OCI-LY3 (cell line): Measurements from ENCODE around the gene CTNNBL1.

ENCODE experiments used
- H2AFZ ChIP-seq: fragments of 200-600, 300-600 bp; shearing (Covaris generic); 2 replicates; pipeline ENCODE4 v1.6.0; 2014; ENCODE audit warnings: antibody characterized with exemption, low read depth, low read length
- H3K27ac ChIP-seq: fragments of 200-600, 300-600 bp; sonication (generic); 2 replicates; pipeline ENCODE4 v1.5.1; 2014; ENCODE audit warnings: mild to moderate bottlenecking, low read length, moderate library complexity, mixed read lengths
- H3K27me3 ChIP-seq: fragments of 200-600, 300-600 bp; sonication (generic); 2 replicates; pipeline ENCODE4 v1.6.1; 2014; ENCODE audit warnings: low read depth, low read length, mixed read lengths
- H3K36me3 ChIP-seq: fragments of 200-600, 300-600 bp; sonication (generic); replicated peaks from 2 replicates; pipeline ENCODE3; 2014; ENCODE audit warnings: low read depth, low read length, mixed read lengths
- H3K4me1 ChIP-seq: fragments of 300-600, 200-600 bp; sonication (generic); 2 replicates; pipeline ENCODE4 v1.6.1; 2014; ENCODE audit warnings: low read length, mixed read lengths
- H3K4me2 ChIP-seq: fragments of 200-600, 300-600 bp; sonication (generic); 2 replicates; pipeline ENCODE4 v1.6.1; 2014; ENCODE audit warnings: low read length, mixed read lengths
- H3K4me3 ChIP-seq: fragments of 300-600, 200-600 bp; sonication (generic); 2 replicates; pipeline ENCODE4 v1.5.1; 2014; ENCODE audit warnings: antibody characterized with exemption, mild to moderate bottlenecking, low read length, moderate library complexity
- H3K79me2 ChIP-seq: fragments of 300-600, 200-600 bp; shearing (Covaris generic); 2 replicates; pipeline ENCODE4 v1.6.1; 2014; ENCODE audit warnings: mild to moderate bottlenecking, low read length, mixed read lengths
- H3K9ac ChIP-seq: fragments of 300-600, 200-600 bp; shearing (Covaris generic); 2 replicates; pipeline ENCODE4 v1.6.0; 2014; ENCODE audit warnings: mild to moderate bottlenecking, low read length, moderate library complexity
- H3K9me3 ChIP-seq: fragments of 200-600, 300-600 bp; shearing (Covaris generic); 2 replicates; pipeline ENCODE4 v1.6.1; 2014; ENCODE audit warnings: low read length, mixed read lengths; ENCODE audit not compliant: insufficient read depth
- H4K20me1 ChIP-seq: fragments of 200-600, 300-600 bp; sonication (generic); 2 replicates; pipeline ENCODE4 v1.6.1; 2016; ENCODE audit warnings: low read length, mixed read lengths; ENCODE audit not compliant: insufficient read depth
- CTCF ChIP-seq: fragments of 200-600, 300-600 bp; sonication (generic); IDR thresholded peaks from 2 replicates; pipeline ENCODE4 v1.5.1; 2014; ENCODE audit warnings: antibody characterized with exemption, low read length, low read depth
- EZH2phosphoT487 ChIP-seq: fragments of 200-600 bp; shearing (Covaris generic); IDR thresholded peaks from 2 replicates; pipeline ENCODE4 v1.6.1; 2018; ENCODE audit warnings: antibody characterized with exemption, mixed run types, low read depth

CTNNBL1 gene

GRCh38 chr20:37741570-37741969 is 47.7 kb downstream of the CTNNBL1 start:
- no peak for TF ChIP-seq CTCF
- TF ChIP-seq EZH2phosphoT487, result no peak

GRCh38 chr20:37742131-37742530 is 48.3 kb downstream of the CTNNBL1 start:
- H3K9ac ChIP-seq, result no peak overlapping the region
- TF ChIP-seq EZH2phosphoT487 (no peak), CTCF (no peak)
- no peak overlapping the region for H3K4me2 ChIP-seq

More at GRCh38 chr20:37741570-37741969, 47.7 kb downstream of the CTNNBL1 start:
- Histone ChIP-seq H2AFZ (no peak overlapping the region), H3K27me3 (no peaks in the 10 kb centered on the region), H3K4me1 (peaks cover 20% of the 10 kb centered on the region), H4K20me1 (peaks cover 22% of the 10 kb centered on the region; the same call in 1 of the 2 replicates), H3K36me3 (peaks cover 44% of the 10 kb centered on the region), H3K79me2 (peaks cover 7% of the 10 kb centered on the region; the same call in 1 of the 2 replicates), H3K4me3 (no peak overlapping the region), H3K27ac (no peak overlapping the region), H3K4me2 (no peak overlapping the region), H3K9me3 (no peaks in the 10 kb centered on the region), H3K9ac (no peak overlapping the region)

GRCh38 chr20:37744347-37744746 is 50.5 kb downstream of the CTNNBL1 start:
- Histone ChIP-seq H3K4me2 (no peak overlapping the region), H3K4me3 (no peak overlapping the region), H4K20me1 (peaks cover 23% of the 10 kb centered on the region; the same call in 1 of the 2 replicates), H3K4me1 (peaks cover 13% of the 10 kb centered on the region), H3K27me3 (no peaks in the 10 kb centered on the region), H3K9me3 (no peaks in the 10 kb centered on the region), H3K36me3 (peaks cover 41% of the 10 kb centered on the region), H3K27ac (no peak overlapping the region), H3K79me2 (peaks cover 7% of the 10 kb centered on the region; the same call in 1 of the 2 replicates), H2AFZ (no peak overlapping the region), H3K9ac (no peak overlapping the region)
- TF ChIP-seq CTCF (no peak), EZH2phosphoT487 (no peak)

More at GRCh38 chr20:37742131-37742530, 48.3 kb downstream of the CTNNBL1 start:
- Histone ChIP-seq H3K4me1 (peaks cover 20% of the 10 kb centered on the region), H3K36me3 (peaks cover 47% of the 10 kb centered on the region), H3K79me2 (peaks cover 7% of the 10 kb centered on the region; the same call in 1 of the 2 replicates), H3K4me3 (no peak overlapping the region), H3K27ac (no peak overlapping the region), H4K20me1 (peaks cover 23% of the 10 kb centered on the region; the same call in 1 of the 2 replicates), H3K9me3 (no peaks in the 10 kb centered on the region), H3K27me3 (no peaks in the 10 kb centered on the region), H2AFZ (no peak overlapping the region)

GRCh38 chr20:37745553-37745952 is 51.7 kb downstream of the CTNNBL1 start:
- no peak overlapping the region for H3K27ac ChIP-seq

More at GRCh38 chr20:37745553-37745952, 51.7 kb downstream of the CTNNBL1 start:
- Histone ChIP-seq H3K27me3 (no peaks in the 10 kb centered on the region), H3K4me3 (no peak overlapping the region), H3K9ac (no peak overlapping the region), H2AFZ (no peak overlapping the region), H4K20me1 (peaks cover 17% of the 10 kb centered on the region; the same call in 1 of the 2 replicates), H3K4me1 (peaks cover 19% of the 10 kb centered on the region), H3K9me3 (no peaks in the 10 kb centered on the region), H3K4me2 (no peak overlapping the region), H3K36me3 (peaks cover 39% of the 10 kb centered on the region), H3K79me2 (peaks cover 7% of the 10 kb centered on the region; the same call in 1 of the 2 replicates)
- TF ChIP-seq CTCF, result no peak
- TF ChIP-seq EZH2phosphoT487, result no peak
